Measurements from ENCODE around the gene MYO1G. TPM values are rescaled to one million over a fixed set of nuclear protein-coding genes. Genes with fewer than 3 reads are reported as not detected.

The MYO1G gene
- total RNA-seq, 2 experiments from 2014 or later: 23.6 to 87.3 TPM

DNA sequence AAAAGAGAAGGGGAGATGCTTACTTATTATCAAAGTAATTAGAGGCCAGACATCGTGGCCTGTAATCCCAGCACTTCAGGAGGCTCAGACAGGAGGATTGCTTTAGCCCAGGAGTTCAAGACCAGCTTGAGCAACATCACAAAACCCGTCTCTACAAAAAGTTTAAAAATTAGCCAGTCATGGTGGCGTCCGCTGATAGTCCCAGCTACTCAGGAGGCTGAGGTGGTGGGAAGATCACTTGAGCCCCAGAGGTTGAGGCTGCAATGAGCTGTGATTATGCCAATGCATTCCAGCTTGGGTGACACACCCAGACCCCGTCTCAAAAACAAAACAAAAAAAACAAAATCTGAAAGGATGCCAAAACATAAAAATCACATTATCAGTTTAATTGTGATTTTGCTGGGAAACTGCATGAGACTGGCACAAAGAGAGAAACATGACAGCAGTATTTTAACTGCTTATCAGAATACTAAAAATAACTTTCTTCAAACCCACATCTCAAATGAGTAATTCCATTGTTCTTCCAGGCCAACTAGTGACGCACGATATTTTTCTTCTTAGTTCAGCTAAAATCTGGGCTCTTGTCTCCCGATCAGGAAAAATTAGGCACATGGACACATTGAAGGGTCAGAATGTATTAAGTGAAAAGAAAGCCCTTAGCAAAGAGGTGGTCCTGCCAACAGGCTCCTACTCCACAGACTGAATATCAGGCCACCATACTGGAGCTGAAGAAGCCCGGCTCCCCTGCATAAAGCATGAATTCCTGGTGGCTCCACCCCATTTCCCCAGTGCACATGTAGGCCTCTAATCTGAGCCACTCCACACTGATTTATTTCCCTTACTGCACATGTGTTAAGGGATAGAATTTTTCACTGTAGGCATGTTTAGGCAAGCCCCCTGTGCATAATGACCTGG, 11.6 kb upstream of the MYO1G start:
- Histone ChIP-seq H3K9me3 (ENCODE audit: low read length) (peaks cover 10% of the 10 kb centered on the region; the same call in 1 of the 2 replicates), H3K27ac (ENCODE audit: low read depth, low read length, poor library complexity, severe bottlenecking) (no peak overlapping the region), H2AFZ (ENCODE audit: low read length) (no peak overlapping the region), H3K79me2 (ENCODE audit: insufficient read depth, low read depth, low read length) (peaks cover 24% of the 10 kb centered on the region), H4K20me1 (ENCODE audit: insufficient read depth, low read length) (peaks cover 7% of the 10 kb centered on the region; the same call in 1 of the 2 replicates), H3K4me1 (ENCODE audit: insufficient read depth, low read length, poor library complexity, severe bottlenecking) (peaks cover 40% of the 10 kb centered on the region), H3K4me2 (ENCODE audit: low read length) (no peak overlapping the region), H3K36me3 (ENCODE audit: insufficient read depth, low read length) (peaks cover 18% of the 10 kb centered on the region), H3K9me2 (ENCODE audit: insufficient read depth, low read length) (no peaks in the 10 kb centered on the region), H3K4me3 (ENCODE audit: low read depth, low read length, poor library complexity, severe bottlenecking) (no peak overlapping the region)
- TF ChIP-seq, protein P1, sequence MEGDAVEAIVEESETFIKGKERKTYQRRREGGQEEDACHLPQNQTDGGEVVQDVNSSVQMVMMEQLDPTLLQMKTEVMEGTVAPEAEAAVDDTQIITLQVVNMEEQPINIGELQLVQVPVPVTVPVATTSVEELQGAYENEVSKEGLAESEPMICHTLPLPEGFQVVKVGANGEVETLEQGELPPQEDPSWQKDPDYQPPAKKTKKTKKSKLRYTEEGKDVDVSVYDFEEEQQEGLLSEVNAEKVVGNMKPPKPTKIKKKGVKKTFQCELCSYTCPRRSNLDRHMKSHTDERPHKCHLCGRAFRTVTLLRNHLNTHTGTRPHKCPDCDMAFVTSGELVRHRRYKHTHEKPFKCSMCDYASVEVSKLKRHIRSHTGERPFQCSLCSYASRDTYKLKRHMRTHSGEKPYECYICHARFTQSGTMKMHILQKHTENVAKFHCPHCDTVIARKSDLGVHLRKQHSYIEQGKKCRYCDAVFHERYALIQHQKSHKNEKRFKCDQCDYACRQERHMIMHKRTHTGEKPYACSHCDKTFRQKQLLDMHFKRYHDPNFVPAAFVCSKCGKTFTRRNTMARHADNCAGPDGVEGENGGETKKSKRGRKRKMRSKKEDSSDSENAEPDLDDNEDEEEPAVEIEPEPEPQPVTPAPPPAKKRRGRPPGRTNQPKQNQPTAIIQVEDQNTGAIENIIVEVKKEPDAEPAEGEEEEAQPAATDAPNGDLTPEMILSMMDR (conservative IDR thresholded peaks at IDR 0.05; ENCODE audit: low read length): no peak
- no peak for TF ChIP-seq EZH2phosphoT487 (IDR thresholded peaks at IDR 0.05; ENCODE audit: borderline replicate concordance, low read depth, low read length)
- intact Hi-C loops (cut with micrococcal nuclease; ENCODE audit: unreplicated experiment): no loop called here
- no TSS peak for BruUV-seq (replicated peaks)
- POLR2A ChIA-PET: interaction anchor here (1.1 to 15.1 kb wide), 2 partner anchors 10 kb away, joined by 4 to 206 read pairs; partner anchors contain the start of gene CCM2
- CTCF ChIA-PET (ENCODE audit: unreplicated experiment): interaction anchor here (0.5 kb wide), 1 partner anchor 143 kb away, joined by 3 read pairs; no protein-coding TSS in a partner anchor
- no peak for DNase-seq (ENCODE audit: low spot score)

DNA sequence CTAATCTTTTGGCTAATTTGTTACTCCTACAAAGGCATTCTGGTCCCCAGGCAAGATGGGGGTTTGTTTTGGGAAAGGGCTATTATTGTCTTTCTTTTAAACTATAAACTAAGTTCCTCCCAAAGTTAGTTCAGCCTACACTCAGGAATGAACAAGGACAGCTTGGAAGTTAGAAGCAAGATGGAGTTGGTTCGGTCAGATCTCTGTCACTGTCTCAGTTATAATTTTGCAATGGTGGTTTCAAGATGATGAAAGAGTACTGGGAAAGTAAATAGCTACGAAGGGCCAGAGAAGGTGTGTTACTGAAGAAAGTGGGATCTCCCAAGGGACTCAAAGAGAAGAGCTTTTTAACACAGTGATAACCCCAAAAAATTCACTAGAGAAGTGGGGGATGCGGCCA, 10.3 kb upstream of the MYO1G start:
- no peak overlapping the region for H3K27ac ChIP-seq (ENCODE audit: low read depth, low read length, poor library complexity, severe bottlenecking)
- H3K4me2 ChIP-seq (ENCODE audit: low read length): no peak overlapping the region
- TF ChIP-seq, protein P1 (conservative IDR thresholded peaks at IDR 0.05; ENCODE audit: low read length): no peak
- no peak for TF ChIP-seq EZH2phosphoT487 (IDR thresholded peaks at IDR 0.05; ENCODE audit: borderline replicate concordance, low read depth, low read length)
- no peak for DNase-seq (ENCODE audit: low spot score)
- peaks cover 38% of the 10 kb centered on the region for H3K4me1 ChIP-seq (ENCODE audit: insufficient read depth, low read length, poor library complexity, severe bottlenecking)
- BruUV-seq (replicated peaks): no TSS peak
- CTCF ChIA-PET (ENCODE audit: unreplicated experiment): no interaction called here
- POLR2A ChIA-PET: interaction anchor here (15.1 kb wide), 1 partner anchor 11 kb away, joined by 206 read pairs; the partner anchor contains the start of gene CCM2
- H3K9me2 ChIP-seq (ENCODE audit: insufficient read depth, low read length): no peaks in the 10 kb centered on the region
- H3K9me3 ChIP-seq (ENCODE audit: low read length): peaks cover 6% of the 10 kb centered on the region; the same call in 1 of the 2 replicates
- no peak overlapping the region for H3K4me3 ChIP-seq (ENCODE audit: low read depth, low read length, poor library complexity, severe bottlenecking)
- peaks cover 19% of the 10 kb centered on the region; the same call in 1 of the 2 replicates for H4K20me1 ChIP-seq (ENCODE audit: insufficient read depth, low read length)
- H3K36me3 ChIP-seq (ENCODE audit: insufficient read depth, low read length): peaks cover 27% of the 10 kb centered on the region
- intact Hi-C loops (cut with micrococcal nuclease; ENCODE audit: unreplicated experiment): no loop called here
- H3K79me2 ChIP-seq (ENCODE audit: insufficient read depth, low read depth, low read length): peaks cover 36% of the 10 kb centered on the region
- H2AFZ ChIP-seq (ENCODE audit: low read length): no peak overlapping the region

All from OCI-LY7 (cell line).